HG03575 (cell line): Measurements from ENCODE around the gene KCNJ14.
"Not testable (repeated sequence)": the region's sequence is repeated elsewhere in the genome, so short reads cannot be mapped to it uniquely, and the experiment has no call there.

ENCODE experiments used
- ATAC-seq: cut with Tn5 transposase; IDR thresholded peaks from one replicate; pipeline ENCODE4 v1.9.1; 2021; ENCODE audit not compliant: unreplicated experiment, insufficient number of reproducible peaks, low FRiP score; ENCODE audit errors: extremely low read depth

Gene KCNJ14

GRCh38 chr19:48481846-48482639 lies 26.7 kb downstream of the KCNJ14 start:
- no peak for ATAC-seq

GRCh38 chr19:48483301-48483700 lies 27.9 kb downstream of the KCNJ14 start:
- no peak for ATAC-seq

- ATAC-seq: no peak
Measured at GRCh38 chr19:48484247-48484893, 29.0 kb downstream of the KCNJ14 start.

GRCh38 chr19:48484931-48485612 lies 29.7 kb downstream of the KCNJ14 start:
- no peak for ATAC-seq

- ATAC-seq: not testable (repeated sequence)
Measured at GRCh38 chr19:48486706-48487105, 31.3 kb downstream of the KCNJ14 start.

GRCh38 chr19:48487544-48487943 lies 32.2 kb downstream of the KCNJ14 start:
- no peak for ATAC-seq

- ATAC-seq: no peak
Measured at GRCh38 chr19:48487948-48488347, 32.6 kb downstream of the KCNJ14 start.

GRCh38 chr19:48488478-48488877 lies 33.1 kb downstream of the KCNJ14 start:
- ATAC-seq: not testable (repeated sequence)

GRCh38 chr19:48489608-48490216 lies 34.3 kb downstream of the KCNJ14 start:
- ATAC-seq: no peak

- no peak for ATAC-seq
Measured at GRCh38 chr19:48490981-48491792, 35.8 kb downstream of the KCNJ14 start.

GRCh38 chr19:48491793-48492123 lies 36.4 kb downstream of the KCNJ14 start:
- no peak for ATAC-seq

- ATAC-seq: no peak
Measured at GRCh38 chr19:48492925-48493717, 37.7 kb downstream of the KCNJ14 start.

GRCh38 chr19:48493718-48494401 lies 38.5 kb downstream of the KCNJ14 start:
- ATAC-seq: no peak

- ATAC-seq: no peak
Measured at GRCh38 chr19:48495396-48495795, 40.0 kb downstream of the KCNJ14 start.

- ATAC-seq: no peak
Measured at GRCh38 chr19:48496959-48497727, 41.8 kb downstream of the KCNJ14 start.

- ATAC-seq: no peak
Measured at GRCh38 chr19:48497728-48498594, 42.6 kb downstream of the KCNJ14 start.
